ENCODE data around the gene DNAJC8. TPM values are rescaled to one million over a fixed set of nuclear protein-coding genes. Genes with fewer than 3 reads are reported as not detected.

Gene DNAJC8, protein sequence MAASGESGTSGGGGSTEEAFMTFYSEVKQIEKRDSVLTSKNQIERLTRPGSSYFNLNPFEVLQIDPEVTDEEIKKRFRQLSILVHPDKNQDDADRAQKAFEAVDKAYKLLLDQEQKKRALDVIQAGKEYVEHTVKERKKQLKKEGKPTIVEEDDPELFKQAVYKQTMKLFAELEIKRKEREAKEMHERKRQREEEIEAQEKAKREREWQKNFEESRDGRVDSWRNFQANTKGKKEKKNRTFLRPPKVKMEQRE
- 54.1 TPM for total RNA-seq
- long read RNA-seq, transcript DNAJC8-201 (9 exons, 1,759 nt) = major isoform, 137 of 160 reads
- long read RNA-seq, transcript DNAJC8-205 (10 exons, 1,600 nt) = minor isoform, 9 of 160 reads
- long read RNA-seq, partial matches to known transcripts = 10 of 160 reads
- long read RNA-seq, other reads (novel, unspliced or antisense) = 4 of 160 reads

DNA sequence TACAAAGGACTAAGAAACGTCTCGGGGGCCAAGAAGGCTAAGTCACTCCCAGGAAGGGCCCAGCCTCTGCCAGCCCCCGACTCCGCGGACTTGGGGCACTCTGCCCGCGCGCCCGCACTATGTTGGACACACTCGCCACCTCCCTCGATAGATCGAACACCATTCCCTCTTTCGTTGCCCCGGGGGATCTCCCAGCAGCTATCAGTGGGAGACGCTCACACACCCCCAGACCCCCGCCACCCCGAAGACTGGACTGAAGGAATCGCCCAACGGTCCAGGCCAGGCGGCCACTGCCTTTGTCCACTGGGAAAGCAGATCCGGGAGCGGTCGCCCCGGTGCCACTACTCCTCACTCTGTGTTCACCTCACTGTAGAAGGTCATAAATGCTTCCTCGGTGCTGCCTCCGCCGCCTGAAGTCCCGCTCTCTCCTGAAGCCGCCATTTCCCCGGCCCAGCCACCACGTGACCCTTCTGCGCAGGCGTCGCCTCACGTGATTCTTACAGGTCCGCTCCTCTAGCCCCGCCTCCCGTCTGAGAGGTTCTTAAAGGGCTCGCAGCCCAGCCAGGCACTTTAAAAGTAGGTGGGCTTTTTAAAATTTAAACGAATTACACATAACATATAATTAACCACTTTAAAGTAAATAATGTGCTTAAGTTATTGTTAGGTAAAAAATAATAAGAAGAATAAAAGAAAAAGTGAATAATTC, at the start of gene DNAJC8:
DNAJC8 (minus strand) TSS at position 472 of the 706 bp plus-strand sequence; CDS start at position 441, 31 bp downstream.
- DNase-seq (ENCODE audit: low spot score) = peak; percentile 98
- intact Hi-C loops (cut with DNase I) = no loop called here

DNA sequence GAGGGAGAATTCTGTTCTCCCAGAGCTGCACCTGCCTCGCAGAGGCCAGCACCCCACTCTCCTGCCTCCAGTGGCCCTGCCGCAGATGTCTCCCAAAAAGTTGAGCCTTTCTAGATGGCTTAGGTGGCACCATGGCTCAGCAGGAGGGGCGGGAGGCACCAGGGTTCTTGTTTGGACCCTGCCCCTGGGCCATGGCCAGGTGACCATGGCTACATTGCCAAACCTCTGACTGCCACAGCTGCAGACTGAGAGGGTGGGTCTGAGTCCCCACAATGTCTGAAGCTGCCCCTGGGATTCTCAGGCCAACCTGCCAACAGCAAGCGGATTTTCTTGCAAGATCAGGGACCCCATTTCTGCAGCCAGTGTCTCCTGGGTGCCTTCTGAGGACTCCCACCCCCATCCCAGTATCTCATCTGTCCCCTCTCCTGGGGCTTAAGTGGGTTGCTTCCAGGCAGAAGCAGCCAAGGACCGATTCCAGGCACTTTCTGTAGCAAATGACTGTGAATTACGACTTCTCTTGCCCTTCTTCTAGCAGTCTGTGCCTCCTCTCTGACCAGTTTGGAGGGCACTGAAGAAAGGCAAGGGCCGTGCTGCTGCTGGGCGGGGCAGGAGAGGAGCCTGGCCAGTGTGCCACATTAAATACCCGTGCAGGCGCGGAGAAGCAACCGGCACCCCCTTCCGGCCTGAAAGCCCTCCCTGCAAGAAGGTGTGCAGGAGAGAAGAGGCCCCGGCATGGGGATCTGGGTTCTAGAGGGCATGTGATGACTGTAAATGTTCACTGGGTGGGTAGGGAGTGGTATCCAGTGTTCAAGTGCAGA, 49.0 kb upstream of the DNAJC8 start:
- intact Hi-C loops (cut with DNase I) = no loop called here
- no peak for DNase-seq (ENCODE audit: low spot score)

DNA sequence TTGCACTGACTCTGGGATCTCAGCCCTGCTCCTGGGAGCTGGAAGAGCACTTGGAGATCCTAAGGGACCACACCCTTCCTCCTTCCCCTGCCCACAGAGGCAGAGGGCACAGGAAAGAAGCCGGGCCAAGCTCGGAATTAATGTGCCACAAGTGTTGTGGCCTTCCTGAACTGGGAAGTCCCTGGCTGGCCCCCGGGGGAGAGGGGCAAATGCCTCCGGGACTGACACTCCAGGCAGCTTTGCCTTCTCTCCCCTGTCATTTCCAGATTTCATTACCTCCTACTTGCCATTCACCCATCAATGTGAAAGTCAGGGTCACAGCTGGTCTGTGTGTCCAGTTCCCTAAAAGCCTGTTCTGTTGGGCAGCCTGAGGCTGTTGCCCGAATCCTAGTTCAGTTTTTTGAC, 48.1 kb upstream of the DNAJC8 start:
- DNase-seq (ENCODE audit: low spot score) = no peak
- intact Hi-C loops (cut with DNase I) = no loop called here

DNA sequence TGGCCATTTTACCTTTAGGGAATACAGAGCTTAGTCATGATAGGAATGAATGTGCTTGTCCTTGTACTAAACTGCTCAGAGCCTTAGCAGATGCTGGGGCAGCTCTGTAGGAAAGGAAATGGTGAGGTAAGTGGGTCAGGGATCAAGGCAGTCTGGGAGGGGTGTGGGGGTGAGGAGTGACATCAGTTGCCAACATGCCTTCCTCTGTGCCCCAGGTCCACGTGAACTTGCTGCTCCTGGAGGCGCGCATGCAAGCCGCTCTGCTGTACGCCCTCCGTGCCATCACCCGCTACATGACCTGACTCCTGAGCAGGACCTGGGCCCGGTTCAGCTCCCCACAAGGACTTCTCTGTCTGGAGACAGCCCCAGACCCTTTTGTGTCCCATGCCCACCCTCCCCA, 47.7 kb upstream of the DNAJC8 start:
- no peak for DNase-seq (ENCODE audit: low spot score)
- intact Hi-C loops (cut with DNase I) = no loop called here

DNA sequence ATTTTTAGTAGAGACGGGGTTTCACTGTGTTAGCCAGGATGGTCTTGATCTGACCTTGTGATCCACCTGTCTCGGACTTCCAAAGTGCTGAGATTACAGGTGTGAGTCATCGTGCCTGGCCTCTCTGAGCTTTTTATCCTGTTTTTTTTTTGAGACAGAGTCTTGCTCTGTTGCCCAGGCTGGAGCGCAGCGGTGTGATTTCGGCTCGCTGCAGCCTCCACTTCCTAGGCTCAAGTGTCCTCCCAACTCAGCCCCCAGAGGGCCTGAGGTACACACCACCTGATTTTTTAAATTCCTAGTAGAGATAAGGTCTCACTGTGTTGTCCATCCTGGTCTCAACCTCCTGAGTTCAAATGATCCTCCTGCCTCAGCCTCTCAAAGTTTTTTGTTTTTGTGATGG, 46.9 kb upstream of the DNAJC8 start:
- no peak for DNase-seq (ENCODE audit: low spot score)
- intact Hi-C loops (cut with DNase I) = no loop called here

DNA sequence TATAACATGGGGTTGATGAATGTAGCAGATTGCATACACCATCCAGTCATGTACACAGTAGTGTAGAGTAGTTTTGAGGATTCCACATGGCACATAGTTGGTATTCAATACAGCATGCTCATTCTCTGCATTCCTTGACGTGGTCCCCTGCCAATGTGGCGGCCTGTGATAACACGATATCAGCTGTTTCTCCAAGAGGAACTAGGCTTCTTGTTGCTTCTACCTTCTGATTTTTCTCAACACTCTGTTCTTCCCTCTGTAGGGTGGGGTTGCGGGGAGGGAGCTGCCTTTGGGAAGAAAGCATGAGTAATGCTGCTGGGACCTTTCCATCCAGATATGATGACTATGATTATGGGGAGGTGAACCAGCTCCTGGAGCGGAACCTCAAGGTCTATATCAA, 45.9 kb upstream of the DNAJC8 start:
- DNase-seq (ENCODE audit: low spot score) = no peak
- intact Hi-C loops (cut with DNase I) = no loop called here

DNA sequence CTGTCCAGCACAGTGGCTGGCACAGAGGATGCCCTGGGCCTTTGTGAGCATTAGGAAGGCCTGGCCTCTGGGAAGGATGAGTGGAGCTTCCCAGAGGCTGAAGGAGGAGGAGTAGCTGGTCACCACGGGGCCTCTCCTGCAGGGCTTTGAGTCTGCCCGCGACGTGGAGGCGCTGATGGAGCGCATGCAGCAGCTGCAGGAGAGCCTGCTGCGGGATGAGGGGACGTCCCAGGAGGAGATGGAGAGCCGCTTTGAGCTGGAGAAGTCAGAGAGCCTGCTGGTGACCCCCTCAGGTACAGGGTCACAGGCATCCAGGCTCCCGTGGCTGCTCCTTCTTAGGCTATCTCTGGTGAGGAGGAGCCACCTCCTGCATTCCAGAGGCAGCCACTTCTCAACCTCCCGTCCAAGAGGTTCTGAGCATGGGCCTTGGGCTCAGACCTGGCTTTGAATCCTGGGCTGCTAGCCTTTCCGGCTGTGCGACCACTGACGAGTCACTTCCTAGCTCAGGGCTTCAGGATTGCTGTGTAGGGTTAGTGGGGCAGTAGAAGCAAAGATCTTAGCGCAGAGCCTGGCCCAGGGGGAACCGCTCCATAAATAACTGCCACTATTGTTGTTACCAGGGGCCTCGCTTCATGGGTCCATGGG, 40.5 kb upstream of the DNAJC8 start:
- no peak for DNase-seq (ENCODE audit: low spot score)
- intact Hi-C loops (cut with DNase I) = no loop called here

GRCh38 chr1:28272215-28272852, 39.5 kb upstream of the DNAJC8 start:
- intact Hi-C loops (cut with DNase I) = no loop called here
- DNase-seq (ENCODE audit: low spot score) = no peak

DNA sequence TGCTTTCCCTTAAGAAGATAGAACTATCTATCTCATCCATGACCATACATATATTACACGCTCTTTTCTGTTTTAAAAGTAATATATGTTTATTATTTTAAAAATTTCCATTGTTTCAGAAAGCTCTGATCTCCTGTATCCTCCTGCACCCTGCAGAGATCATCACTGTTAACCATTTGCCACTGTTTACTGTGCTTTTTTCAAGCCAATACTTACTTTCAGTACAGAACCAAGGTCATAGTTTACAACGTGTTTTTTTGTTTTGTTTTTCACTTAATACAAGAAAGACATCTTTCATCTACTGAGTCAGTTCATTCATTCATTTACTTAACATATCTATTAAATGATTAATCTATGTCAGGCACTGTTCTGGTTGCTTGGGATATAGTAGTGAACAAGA, 36.7 kb upstream of the DNAJC8 start:
- intact Hi-C loops (cut with DNase I) = no loop called here
- no peak for DNase-seq (ENCODE audit: low spot score)

- DNase-seq (ENCODE audit: low spot score) = no peak
- intact Hi-C loops (cut with DNase I) = no loop called here
Measured at GRCh38 chr1:28267633-28268032, 34.8 kb upstream of the DNAJC8 start.

- intact Hi-C loops (cut with DNase I) = no loop called here
Measured at GRCh38 chr1:28266920-28267322, 34.1 kb upstream of the DNAJC8 start.

GRCh38 chr1:28265577-28265976, 32.7 kb upstream of the DNAJC8 start:
- DNase-seq (ENCODE audit: low spot score) = no peak
- intact Hi-C loops (cut with DNase I) = no loop called here

More at GRCh38 chr1:28266920-28267322, 34.1 kb upstream of the DNAJC8 start:
- DNase-seq (ENCODE audit: low spot score) = no peak

DNA sequence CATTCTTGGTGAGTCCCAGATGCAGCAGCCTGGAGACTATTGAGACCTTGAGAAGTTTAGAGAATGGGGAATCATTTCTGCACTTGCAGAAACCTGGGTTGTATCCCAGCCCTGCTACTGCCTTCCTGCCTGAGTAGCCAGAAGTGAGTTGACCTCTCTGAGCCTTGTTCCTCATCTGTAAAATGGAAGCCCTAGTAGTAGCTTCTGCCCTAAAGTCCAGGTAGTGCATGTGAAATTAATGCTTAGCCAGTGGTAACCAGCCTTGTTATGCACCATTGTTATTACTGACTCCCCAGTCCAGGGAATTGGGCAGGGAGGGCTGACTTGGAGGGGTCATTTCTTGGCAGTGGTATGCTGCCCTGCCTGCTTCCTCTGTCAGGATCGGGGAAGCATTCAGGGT, 32.1 kb upstream of the DNAJC8 start:
- DNase-seq (ENCODE audit: low spot score) = no peak
- intact Hi-C loops (cut with DNase I) = loop anchor here (5.0 kb wide), 1 partner anchor 62 kb away; the partner anchor contains the start of gene MED18

DNA sequence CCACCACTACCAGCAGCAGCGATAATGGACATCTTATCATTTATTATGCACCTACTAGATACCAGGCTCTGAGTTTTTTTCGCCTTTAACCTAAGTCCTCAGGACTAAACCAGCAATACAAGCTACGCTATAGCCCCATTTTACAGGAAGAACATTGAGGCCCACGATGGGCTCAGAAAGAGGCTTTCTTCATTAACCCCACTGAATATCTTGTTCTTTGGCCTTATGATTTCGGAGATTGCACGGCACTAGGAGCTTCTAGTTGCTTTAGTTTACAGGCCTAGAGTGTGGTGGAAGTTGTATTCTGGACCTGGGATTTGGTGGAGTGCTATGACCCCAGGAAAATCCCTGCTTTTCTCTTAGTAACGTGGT, 28.0 kb upstream of the DNAJC8 start:
- intact Hi-C loops (cut with DNase I) = loop anchor here (5.0 kb wide), 1 partner anchor 67 kb away; the partner anchor contains the start of gene MED18
- no peak for DNase-seq (ENCODE audit: low spot score)

DNA sequence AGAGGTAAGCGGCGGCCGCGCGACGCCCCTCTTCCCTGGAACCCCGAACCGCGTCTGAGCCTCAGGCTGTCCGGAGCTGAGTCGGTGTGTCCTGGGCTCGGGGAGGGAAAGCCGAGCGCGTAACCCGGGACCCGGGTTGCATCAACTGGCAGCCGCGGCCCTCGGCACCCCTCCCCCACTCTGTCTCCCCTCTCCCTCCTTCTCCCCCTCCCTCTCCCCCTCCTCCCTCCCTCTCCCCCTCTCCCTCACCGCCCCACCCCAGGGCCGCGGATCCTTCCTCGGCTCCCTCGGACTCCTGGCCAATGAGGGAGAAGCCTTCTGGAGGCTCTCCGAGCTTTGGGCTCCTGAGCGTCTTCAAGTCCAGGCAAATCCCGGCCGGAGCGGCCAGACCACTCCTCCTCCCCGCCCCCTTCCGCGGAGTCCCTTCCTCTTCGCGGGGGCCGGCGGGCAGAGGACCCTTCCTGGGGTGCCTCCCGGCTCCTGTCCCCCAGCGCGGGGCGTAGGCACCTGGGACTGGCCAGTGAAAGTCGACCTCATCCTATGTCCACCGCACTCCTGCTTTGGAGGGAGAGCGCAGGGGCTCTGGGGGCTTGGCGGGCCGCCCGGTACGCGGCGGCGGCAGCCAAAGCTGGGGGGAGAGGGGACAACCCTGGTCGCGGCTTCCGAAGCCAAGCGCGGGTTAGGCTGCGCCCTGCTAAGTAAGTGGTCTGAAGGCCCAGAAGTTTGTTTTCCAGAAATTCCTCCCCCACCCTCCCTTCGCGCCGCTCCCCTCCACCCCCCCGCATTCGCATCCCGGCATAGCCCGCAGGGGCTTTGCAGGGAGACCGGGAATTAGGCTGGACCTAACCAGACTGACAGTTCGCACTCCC, 27.3 kb upstream of the DNAJC8 start:
- peak; percentile 80 for DNase-seq (ENCODE audit: low spot score)
- intact Hi-C loops (cut with DNase I) = loop anchor here (5.0 kb wide), 1 partner anchor 67 kb away; the partner anchor contains the start of gene MED18

DNA sequence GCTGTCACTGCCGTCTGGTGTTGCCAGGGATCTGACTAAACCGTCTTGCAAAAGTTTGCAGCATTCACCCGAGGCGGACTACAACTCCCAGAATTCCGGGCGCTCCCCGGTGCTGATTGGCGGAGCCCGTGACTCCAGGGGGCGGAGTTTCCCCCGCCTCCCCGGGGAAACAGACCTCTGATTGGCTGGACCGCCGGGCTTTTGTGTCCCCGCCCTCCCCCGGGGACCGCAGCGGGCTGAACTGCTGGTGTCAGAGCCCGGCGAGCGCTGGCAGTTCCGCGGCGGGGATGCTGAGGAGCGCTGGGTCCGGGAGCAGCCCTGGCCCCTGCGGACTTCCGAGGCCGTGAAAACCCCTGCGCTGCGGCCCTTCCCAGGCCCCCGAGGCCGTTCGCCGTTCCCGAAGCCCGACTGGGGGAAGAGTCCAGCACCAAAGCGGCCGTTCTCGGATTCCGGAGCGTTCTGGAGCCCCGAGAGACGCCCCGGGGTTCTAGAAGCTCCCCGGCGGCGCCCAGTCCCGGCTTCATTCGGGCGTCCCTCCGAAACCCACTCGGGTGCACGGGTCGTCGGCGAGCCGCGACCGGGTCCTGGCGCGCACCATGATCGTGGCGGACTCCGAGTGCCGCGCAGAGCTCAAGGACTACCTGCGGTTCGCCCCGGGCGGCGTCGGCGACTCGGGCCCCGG, 26.6 kb upstream of the DNAJC8 start, which contains the start of gene SESN2:
SESN2 (plus strand) TSS at position 267 of the 682 bp plus-strand sequence; CDS start at position 597, 330 bp downstream.
- intact Hi-C loops (cut with DNase I) = no loop called here
- peak; percentile 100 for DNase-seq (ENCODE audit: low spot score)

DNA sequence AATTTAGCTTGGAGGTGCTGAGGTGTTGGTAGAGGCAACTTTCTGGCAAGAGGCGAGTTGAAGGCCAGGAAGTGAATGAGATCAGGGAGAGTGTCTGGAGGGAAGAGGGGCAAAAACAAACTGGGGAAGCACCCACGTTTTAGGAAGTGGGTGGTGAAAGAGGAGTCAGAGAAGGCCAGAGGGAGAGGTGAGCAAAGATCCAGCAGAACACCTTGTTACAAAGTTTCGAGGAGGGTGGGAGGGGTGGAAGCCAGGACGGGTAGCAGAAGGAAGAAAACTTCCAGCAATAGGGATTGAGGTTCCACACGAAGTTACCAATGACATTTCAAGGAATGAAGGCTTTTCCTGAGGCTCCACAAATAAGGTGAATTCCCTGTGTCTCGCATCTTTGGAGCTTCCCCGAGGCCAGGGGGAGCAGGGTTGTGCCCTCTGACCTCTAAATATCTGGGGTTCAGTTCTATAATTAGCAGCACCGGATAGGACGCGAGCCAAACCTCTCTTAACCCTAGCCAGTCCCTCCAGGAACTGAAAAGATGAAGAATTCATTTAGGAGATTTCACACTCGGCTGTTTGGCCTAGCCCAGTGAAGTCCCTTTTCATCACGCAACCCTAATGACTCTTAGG, 25.9 kb upstream of the DNAJC8 start:
- intact Hi-C loops (cut with DNase I) = no loop called here
- DNase-seq (ENCODE audit: low spot score) = no peak

Measured in cardiac septum (tissue), 1 donor.